GM12878 (cell line): ENCODE measurements around the gene MRC2. TPM values are rescaled to one million over a fixed set of nuclear protein-coding genes. Genes with fewer than 3 reads are reported as not detected.

Experiments
- ATAC-seq: fragments of 200-7000 bp; cut with Tn5 transposase; 3 replicates; pipeline ENCODE4 v1.9.1; 2020; ENCODE audit warnings: mild to moderate bottlenecking, moderate library complexity
- BruUV-seq: library from RNA; stranded (reverse); fragments of 400-500 nt; replicated peaks from 2 replicates; lab custom pipeline; 2021; lab: Mats Ljungman, UMichigan
- CTCF ChIA-PET: fragments of 300-600 bp; sonication (Branson Sonifier 250); formaldehyde crosslinking; extraction: SDS; loops from one replicate; lab custom pipeline; 2021; ENCODE audit warnings: inconsistent platforms; lab: Yijun Ruan, JAX
- POLR2A ChIA-PET: fragments of 350-600 bp; formaldehyde crosslinking; extraction: SDS; loops from one replicate; lab custom pipeline; 2021; ENCODE audit warnings: inconsistent platforms; lab: Charles Lee
- RAD21 ChIA-PET: fragments of 300-600 bp; sonication (Branson Sonifier 250); formaldehyde crosslinking; loops from one replicate; lab custom pipeline; 2023; ENCODE audit warnings: antibody characterized with exemption; ENCODE audit not compliant: unreplicated experiment; lab: Charles Lee
- SMC1A ChIA-PET: fragments of 300-600 bp; sonication (Branson Sonifier 250); formaldehyde crosslinking; loops from one replicate; lab custom pipeline; 2023; ENCODE audit not compliant: unreplicated experiment, uncharacterized antibody; lab: Charles Lee
- DNase-seq: peaks from one replicate; pipeline ENCODE4 v3.0.0-alpha.2; 2011; ENCODE audit warnings: low read depth, low spot score
- FAIRE-seq: peaks from 3 replicates; lab custom pipeline; 2011; peaks lifted over from hg19 to GRCh38; lab: Jason Lieb, UNC
- H2AFZ ChIP-seq: 2 replicates; pipeline ENCODE4 v1.6.0; 2011; ENCODE audit warnings: low read depth, low read length, control low read depth; ENCODE audit not compliant: control insufficient read depth
- H3K27ac ChIP-seq: 2 replicates; pipeline ENCODE4 v1.5.1; 2011; ENCODE audit warnings: control low read depth; ENCODE audit not compliant: control insufficient read depth, insufficient read depth
- H3K27me3 ChIP-seq, 2 experiments: replicated peaks in 1 of 2; 2 replicates each; pipeline versions ENCODE4 v1.6.0 to v1.6.1; 2011; ENCODE audit warnings: low read length in 1 of 2; ENCODE audit not compliant: control insufficient read depth in 2 of 2, insufficient read depth in 2 of 2
- H3K36me3 ChIP-seq, 2 experiments: 2 replicates each; pipeline ENCODE4 v1.5.1; 2011; ENCODE audit warnings: low read length in 1 of 2; ENCODE audit not compliant: control insufficient read depth in 2 of 2, insufficient read depth in 2 of 2
- H3K4me1 ChIP-seq: 2 replicates; pipeline ENCODE4 v1.6.1; 2011; ENCODE audit warnings: mild to moderate bottlenecking, low read length, moderate library complexity, mixed read lengths; ENCODE audit not compliant: control insufficient read depth, insufficient read depth
- H3K4me2 ChIP-seq: 2 replicates; pipeline ENCODE4 v1.6.0; 2011; ENCODE audit warnings: control low read depth; ENCODE audit not compliant: control insufficient read depth, insufficient read depth
- H3K4me3 ChIP-seq: fragments of 200-600 bp; sonication (generic); 2 replicates; pipeline ENCODE4 v1.5.1; 2016
- H3K79me2 ChIP-seq: 2 replicates; pipeline ENCODE4 v1.6.0; 2011; ENCODE audit warnings: low read length; ENCODE audit not compliant: control insufficient read depth, insufficient read depth
- H3K9ac ChIP-seq: 2 replicates; pipeline ENCODE4 v1.8.0; 2011; ENCODE audit warnings: low read length, control low read depth, mixed read lengths; ENCODE audit not compliant: control insufficient read depth, insufficient read depth
- H3K9me3 ChIP-seq: replicated peaks from 3 replicates; pipeline ENCODE4 v1.5.1; 2011; ENCODE audit warnings: mild to moderate bottlenecking, low read length; ENCODE audit not compliant: control insufficient read depth, insufficient read depth
- H4K20me1 ChIP-seq: 2 replicates; pipeline ENCODE4 v1.6.0; 2011; ENCODE audit not compliant: control insufficient read depth, insufficient read depth
- EGR1 ChIP-seq, 2 experiments: IDR thresholded peaks; 1 replicate in 1 of 2; 2 replicates in 1 of 2; pipeline ENCODE4 v1.6.1; 2011 to 2012; ENCODE audit warnings: low read depth in 2 of 2, low read length in 2 of 2, borderline replicate concordance in 1 of 2, mild to moderate bottlenecking in 1 of 2, moderate library complexity in 1 of 2
- EZH2 ChIP-seq: IDR thresholded peaks from 2 replicates; pipeline ENCODE4 v1.6.1; 2012; ENCODE audit warnings: low read depth, mild to moderate bottlenecking, control low read depth, inconsistent platforms, low read length, borderline replicate concordance; ENCODE audit not compliant: control insufficient read depth
- FOXM1 ChIP-seq: IDR thresholded peaks from 2 replicates; pipeline ENCODE4 v1.6.1; 2012; ENCODE audit warnings: low read depth, mild to moderate bottlenecking, inconsistent platforms, low read length, moderate library complexity
- POU2F2 ChIP-seq: IDR thresholded peaks from 3 replicates; pipeline ENCODE4 v1.6.1; 2011; ENCODE audit warnings: low read depth, mild to moderate bottlenecking, low read length, borderline replicate concordance
- SMAD5 ChIP-seq: IDR thresholded peaks from 2 replicates; pipeline ENCODE4 v1.6.1; 2016; ENCODE audit warnings: antibody characterized with exemption, low read depth
- SREBF2 ChIP-seq: IDR thresholded peaks from 2 replicates; pipeline ENCODE4 v1.6.1; 2012; ENCODE audit warnings: mild to moderate bottlenecking, low read length
- TARDBP ChIP-seq: IDR thresholded peaks from 2 replicates; pipeline ENCODE4 v1.6.1; 2016; ENCODE audit warnings: borderline replicate concordance
- WRNIP1 ChIP-seq: IDR thresholded peaks from 2 replicates; pipeline ENCODE4 v1.6.1; 2011; ENCODE audit warnings: low read depth, low read length, improper control_type of control experiment, borderline replicate concordance
- WGBS: methylation state at CpG from one replicate; pipeline ENCODE4 v1.1.6; 2016; ENCODE audit warnings: low lambda C conversion rate; ENCODE audit not compliant: insufficient replicate concordance, insufficient coverage; ENCODE audit errors: missing lambda C conversion rate; 5-methylcytosine and 5-hydroxymethylcytosine counted together
- in situ Hi-C: fragments of 300-500 bp; cut with MboI; formaldehyde crosslinking; loops from 9 replicates; pipeline ENCODE4 v1.14.3; 2018; ENCODE audit warnings: mixed read lengths
- intact Hi-C: fragments of 100-400 bp; cut with micrococcal nuclease; formaldehyde crosslinking; loops from one replicate; pipeline ENCODE4 v1.14.2; 2022; ENCODE audit not compliant: unreplicated experiment
- polyA plus RNA-seq, 11 experiments: library from polyadenylated mRNA; depleted of rRNA in 4 of 11; unstranded in 6 of 11; stranded (reverse) in 5 of 11; fragments of >200 nt; fragmentation: Nextera tagmentation in 4 of 11; fragmentation: Illumina TruSeq in 1 of 11; extraction: Ambion mirVana in 4 of 11; extraction: Trizol in 1 of 11; gene quantifications; 1 replicate in 1 of 11; 2 replicates in 10 of 11; pipeline versions ENCODE4 v1.2.1 to v1.2.3, GENCODE V29; 2011 to 2016; ENCODE audit warnings: inconsistent platforms in 2 of 11, missing spikeins in 2 of 11, low read depth in 1 of 11
- total RNA-seq, 4 experiments: library from RNA; depleted of rRNA in 3 of 4; stranded (reverse); fragments of >200 nt in 3 of 4; fragmentation: Illumina TruSeq in 1 of 4; extraction: Trizol in 1 of 4; gene quantifications; 2 replicates each; pipeline versions ENCODE4 v1.2.1 to v1.2.3, GENCODE V29; 2013 to 2021
- TF ChIP-seq, protein P1 (sequence below): fragments of 450-650 bp; IDR thresholded peaks from 2 replicates; pipeline ENCODE4 v1.6.1; 2018; ENCODE audit warnings: borderline replicate concordance, mild to moderate bottlenecking; ENCODE audit not compliant: partially characterized antibody
- TF ChIP-seq, protein P2 (sequence below): fragments of 450-650 bp; IDR thresholded peaks from 2 replicates; pipeline ENCODE4 v1.6.1; 2016; ENCODE audit warnings: mild to moderate bottlenecking
- TF ChIP-seq, protein P3 (sequence below): IDR thresholded peaks from 2 replicates; pipeline ENCODE4 v1.6.1; 2012; ENCODE audit warnings: low read depth, low read length, improper control_type of control experiment
- TF ChIP-seq, protein P4 (sequence below): fragments of 450-650 bp; IDR thresholded peaks from 2 replicates; pipeline ENCODE4 v1.6.1; 2014; ENCODE audit warnings: mild to moderate bottlenecking
- TF ChIP-seq, protein P5 (sequence below): fragments of 450-650 bp; IDR thresholded peaks from 2 replicates; pipeline ENCODE4 v1.6.1; 2017; ENCODE audit warnings: mild to moderate bottlenecking, low read depth, inconsistent platforms; ENCODE audit not compliant: poor library complexity, severe bottlenecking
- TF ChIP-seq, protein P6 (sequence below): IDR thresholded peaks from 2 replicates; pipeline ENCODE4 v1.6.1; 2011; ENCODE audit warnings: borderline replicate concordance, low read depth, mild to moderate bottlenecking, moderate library complexity, mixed read lengths, low read length; ENCODE audit not compliant: insufficient read depth; ENCODE audit errors: extremely low read length

MRC2 gene
- total and polyA plus RNA-seq, 10 of the 15 experiments (the other 5 are each of a cell fraction or from before 2014, with no cell fraction given), result 0.04 to 0.96 (median 0.30) TPM; not detected in 1

DNA sequence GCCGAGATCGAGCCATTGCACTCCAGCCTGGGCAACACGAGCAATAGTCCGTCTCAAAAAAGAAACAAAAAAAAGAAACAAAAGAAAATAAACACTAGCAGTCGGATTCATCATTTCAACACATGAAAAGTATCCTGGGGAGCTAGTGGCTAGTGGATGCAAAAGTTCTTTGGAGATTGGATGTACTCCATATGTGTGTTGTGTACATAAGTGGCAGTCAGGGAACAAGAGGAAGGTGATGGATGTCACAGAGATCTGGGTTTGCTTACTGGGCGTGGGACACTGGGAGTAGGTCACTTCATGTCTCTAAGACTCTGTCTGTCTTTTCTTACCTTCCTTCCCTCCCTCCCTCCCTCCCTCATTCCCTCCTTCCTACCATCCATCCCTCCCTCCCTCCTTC is 35.4 kb downstream of the MRC2 start:
- SMC1A ChIA-PET, result no interaction called here
- FAIRE-seq (no peak), ATAC-seq (no peak), DNase-seq (no peak)
- in situ Hi-C loops, result no loop called here
- H3K27me3 ChIP-seq, result no peaks in the 10 kb centered on the region; a peak in 1 of 4 replicates
- no peak overlapping the region for H2AFZ ChIP-seq
- no peak overlapping the region for H3K4me3 ChIP-seq
- WGBS, result 60% methylated on average over 6 of the region's 6 CpGs
- POLR2A ChIA-PET, result no interaction called here
- H3K9me3 ChIP-seq, result peaks cover 6% of the 10 kb centered on the region; the same call in 2 of the 3 replicates
- intact Hi-C loops, result no loop called here
- no peak overlapping the region for H3K9ac ChIP-seq
- no peaks in the 10 kb centered on the region for H4K20me1 ChIP-seq
- H3K36me3 ChIP-seq, result no peaks in the 10 kb centered on the region
- TF ChIP-seq POU2F2 (no peak), WRNIP1 (no peak), FOXM1 (no peak), EZH2 (no peak), SREBF2 (no peak), TARDBP (no peak), SMAD5 (no peak), EGR1 (IDR thresholded peaks at IDR 0.05; ENCODE audit: borderline replicate concordance in 1 of 2, low read depth in 2 of 2, low read length in 2 of 2) (no peak)
- TF ChIP-seq, protein P1, sequence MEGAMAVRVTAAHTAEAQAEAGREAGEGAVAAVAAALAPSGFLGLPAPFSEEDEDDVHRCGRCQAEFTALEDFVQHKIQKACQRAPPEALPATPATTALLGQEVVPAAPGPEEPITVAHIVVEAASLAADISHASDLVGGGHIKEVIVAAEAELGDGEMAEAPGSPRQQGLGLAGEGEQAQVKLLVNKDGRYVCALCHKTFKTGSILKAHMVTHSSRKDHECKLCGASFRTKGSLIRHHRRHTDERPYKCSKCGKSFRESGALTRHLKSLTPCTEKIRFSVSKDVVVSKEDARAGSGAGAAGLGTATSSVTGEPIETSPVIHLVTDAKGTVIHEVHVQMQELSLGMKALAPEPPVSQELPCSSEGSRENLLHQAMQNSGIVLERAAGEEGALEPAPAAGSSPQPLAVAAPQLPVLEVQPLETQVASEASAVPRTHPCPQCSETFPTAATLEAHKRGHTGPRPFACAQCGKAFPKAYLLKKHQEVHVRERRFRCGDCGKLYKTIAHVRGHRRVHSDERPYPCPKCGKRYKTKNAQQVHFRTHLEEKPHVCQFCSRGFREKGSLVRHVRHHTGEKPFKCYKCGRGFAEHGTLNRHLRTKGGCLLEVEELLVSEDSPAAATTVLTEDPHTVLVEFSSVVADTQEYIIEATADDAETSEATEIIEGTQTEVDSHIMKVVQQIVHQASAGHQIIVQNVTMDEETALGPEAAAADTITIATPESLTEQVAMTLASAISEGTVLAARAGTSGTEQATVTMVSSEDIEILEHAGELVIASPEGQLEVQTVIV, result no peak
- TF ChIP-seq, protein P2, sequence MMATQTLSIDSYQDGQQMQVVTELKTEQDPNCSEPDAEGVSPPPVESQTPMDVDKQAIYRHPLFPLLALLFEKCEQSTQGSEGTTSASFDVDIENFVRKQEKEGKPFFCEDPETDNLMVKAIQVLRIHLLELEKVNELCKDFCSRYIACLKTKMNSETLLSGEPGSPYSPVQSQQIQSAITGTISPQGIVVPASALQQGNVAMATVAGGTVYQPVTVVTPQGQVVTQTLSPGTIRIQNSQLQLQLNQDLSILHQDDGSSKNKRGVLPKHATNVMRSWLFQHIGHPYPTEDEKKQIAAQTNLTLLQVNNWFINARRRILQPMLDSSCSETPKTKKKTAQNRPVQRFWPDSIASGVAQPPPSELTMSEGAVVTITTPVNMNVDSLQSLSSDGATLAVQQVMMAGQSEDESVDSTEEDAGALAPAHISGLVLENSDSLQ, result no peak
- TF ChIP-seq, protein P3, sequence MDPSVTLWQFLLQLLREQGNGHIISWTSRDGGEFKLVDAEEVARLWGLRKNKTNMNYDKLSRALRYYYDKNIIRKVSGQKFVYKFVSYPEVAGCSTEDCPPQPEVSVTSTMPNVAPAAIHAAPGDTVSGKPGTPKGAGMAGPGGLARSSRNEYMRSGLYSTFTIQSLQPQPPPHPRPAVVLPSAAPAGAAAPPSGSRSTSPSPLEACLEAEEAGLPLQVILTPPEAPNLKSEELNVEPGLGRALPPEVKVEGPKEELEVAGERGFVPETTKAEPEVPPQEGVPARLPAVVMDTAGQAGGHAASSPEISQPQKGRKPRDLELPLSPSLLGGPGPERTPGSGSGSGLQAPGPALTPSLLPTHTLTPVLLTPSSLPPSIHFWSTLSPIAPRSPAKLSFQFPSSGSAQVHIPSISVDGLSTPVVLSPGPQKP, result no peak
- TF ChIP-seq, protein P4, sequence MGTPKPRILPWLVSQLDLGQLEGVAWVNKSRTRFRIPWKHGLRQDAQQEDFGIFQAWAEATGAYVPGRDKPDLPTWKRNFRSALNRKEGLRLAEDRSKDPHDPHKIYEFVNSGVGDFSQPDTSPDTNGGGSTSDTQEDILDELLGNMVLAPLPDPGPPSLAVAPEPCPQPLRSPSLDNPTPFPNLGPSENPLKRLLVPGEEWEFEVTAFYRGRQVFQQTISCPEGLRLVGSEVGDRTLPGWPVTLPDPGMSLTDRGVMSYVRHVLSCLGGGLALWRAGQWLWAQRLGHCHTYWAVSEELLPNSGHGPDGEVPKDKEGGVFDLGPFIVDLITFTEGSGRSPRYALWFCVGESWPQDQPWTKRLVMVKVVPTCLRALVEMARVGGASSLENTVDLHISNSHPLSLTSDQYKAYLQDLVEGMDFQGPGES, result no peak
- TF ChIP-seq, protein P5, sequence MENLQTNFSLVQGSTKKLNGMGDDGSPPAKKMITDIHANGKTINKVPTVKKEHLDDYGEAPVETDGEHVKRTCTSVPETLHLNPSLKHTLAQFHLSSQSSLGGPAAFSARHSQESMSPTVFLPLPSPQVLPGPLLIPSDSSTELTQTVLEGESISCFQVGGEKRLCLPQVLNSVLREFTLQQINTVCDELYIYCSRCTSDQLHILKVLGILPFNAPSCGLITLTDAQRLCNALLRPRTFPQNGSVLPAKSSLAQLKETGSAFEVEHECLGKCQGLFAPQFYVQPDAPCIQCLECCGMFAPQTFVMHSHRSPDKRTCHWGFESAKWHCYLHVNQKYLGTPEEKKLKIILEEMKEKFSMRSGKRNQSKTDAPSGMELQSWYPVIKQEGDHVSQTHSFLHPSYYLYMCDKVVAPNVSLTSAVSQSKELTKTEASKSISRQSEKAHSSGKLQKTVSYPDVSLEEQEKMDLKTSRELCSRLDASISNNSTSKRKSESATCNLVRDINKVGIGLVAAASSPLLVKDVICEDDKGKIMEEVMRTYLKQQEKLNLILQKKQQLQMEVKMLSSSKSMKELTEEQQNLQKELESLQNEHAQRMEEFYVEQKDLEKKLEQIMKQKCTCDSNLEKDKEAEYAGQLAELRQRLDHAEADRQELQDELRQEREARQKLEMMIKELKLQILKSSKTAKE, result no peak
- TF ChIP-seq, protein P6, sequence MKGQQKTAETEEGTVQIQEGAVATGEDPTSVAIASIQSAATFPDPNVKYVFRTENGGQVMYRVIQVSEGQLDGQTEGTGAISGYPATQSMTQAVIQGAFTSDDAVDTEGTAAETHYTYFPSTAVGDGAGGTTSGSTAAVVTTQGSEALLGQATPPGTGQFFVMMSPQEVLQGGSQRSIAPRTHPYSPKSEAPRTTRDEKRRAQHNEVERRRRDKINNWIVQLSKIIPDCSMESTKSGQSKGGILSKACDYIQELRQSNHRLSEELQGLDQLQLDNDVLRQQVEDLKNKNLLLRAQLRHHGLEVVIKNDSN, result no peak
- RAD21 ChIA-PET, result no interaction called here
- no peak overlapping the region for H3K4me2 ChIP-seq
- no peak overlapping the region for H3K27ac ChIP-seq
- H3K4me1 ChIP-seq, result no peaks in the 10 kb centered on the region
- CTCF ChIA-PET, result no interaction called here
- H3K79me2 ChIP-seq, result no peaks in the 10 kb centered on the region
- no TSS peak for BruUV-seq
